Kidney epithelial cell (primary cell): ENCODE measurements around the gene C2orf72. TPM values are rescaled to one million over a fixed set of nuclear protein-coding genes. Genes with fewer than 3 reads are reported as not detected.
A peak's percentile ranks its signal among the peaks of the same experiment; 100 is the strongest.

Source experiments
- DNase-seq: peaks from one replicate; pipeline ENCODE4 v3.0.0-alpha.2; 2010; ENCODE audit warnings: low read depth
- H3K27me3 ChIP-seq: 2 replicates; pipeline ENCODE4 v1.6.0; 2011; ENCODE audit warnings: low read length; ENCODE audit not compliant: control insufficient read depth, insufficient read depth
- H3K36me3 ChIP-seq: 2 replicates; pipeline ENCODE4 v1.5.1; 2011; ENCODE audit warnings: low read length; ENCODE audit not compliant: control insufficient read depth, insufficient read depth
- H3K4me3 ChIP-seq: 2 replicates; pipeline ENCODE4 v1.5.1; 2011; ENCODE audit warnings: low read depth, mild to moderate bottlenecking, control low read depth, low read length
- total RNA-seq: library from RNA; depleted of rRNA; stranded (reverse); fragments of >200 nt; gene quantifications from 2 replicates; pipeline ENCODE4 v1.2.3, GENCODE V29; 2015
- TF ChIP-seq, protein P1 (sequence below): IDR thresholded peaks from 2 replicates; pipeline ENCODE4 v1.5.1; 2011; ENCODE audit warnings: mild to moderate bottlenecking, moderate library complexity, low read length, control low read depth, inconsistent platforms; ENCODE audit not compliant: insufficient read depth, poor library complexity, severe bottlenecking

Gene C2orf72
- total RNA-seq, 1 donor from 2014 or later = 0.63 TPM

- no peak for DNase-seq
- H3K27me3 ChIP-seq = peaks cover 20% of the 10 kb centered on the region
Measured at GRCh38 chr2:230996661-230997060, 40.7 kb upstream of the C2orf72 start.

GRCh38 chr2:230998882-230999281 is 38.4 kb upstream of the C2orf72 start:
- H3K4me3 ChIP-seq = no peak overlapping the region
- DNase-seq = no peak
- H3K36me3 ChIP-seq = no peaks in the 10 kb centered on the region
- H3K27me3 ChIP-seq = peaks cover 14% of the 10 kb centered on the region
- TF ChIP-seq, protein P1, sequence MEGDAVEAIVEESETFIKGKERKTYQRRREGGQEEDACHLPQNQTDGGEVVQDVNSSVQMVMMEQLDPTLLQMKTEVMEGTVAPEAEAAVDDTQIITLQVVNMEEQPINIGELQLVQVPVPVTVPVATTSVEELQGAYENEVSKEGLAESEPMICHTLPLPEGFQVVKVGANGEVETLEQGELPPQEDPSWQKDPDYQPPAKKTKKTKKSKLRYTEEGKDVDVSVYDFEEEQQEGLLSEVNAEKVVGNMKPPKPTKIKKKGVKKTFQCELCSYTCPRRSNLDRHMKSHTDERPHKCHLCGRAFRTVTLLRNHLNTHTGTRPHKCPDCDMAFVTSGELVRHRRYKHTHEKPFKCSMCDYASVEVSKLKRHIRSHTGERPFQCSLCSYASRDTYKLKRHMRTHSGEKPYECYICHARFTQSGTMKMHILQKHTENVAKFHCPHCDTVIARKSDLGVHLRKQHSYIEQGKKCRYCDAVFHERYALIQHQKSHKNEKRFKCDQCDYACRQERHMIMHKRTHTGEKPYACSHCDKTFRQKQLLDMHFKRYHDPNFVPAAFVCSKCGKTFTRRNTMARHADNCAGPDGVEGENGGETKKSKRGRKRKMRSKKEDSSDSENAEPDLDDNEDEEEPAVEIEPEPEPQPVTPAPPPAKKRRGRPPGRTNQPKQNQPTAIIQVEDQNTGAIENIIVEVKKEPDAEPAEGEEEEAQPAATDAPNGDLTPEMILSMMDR = no peak

More at GRCh38 chr2:230996661-230997060, 40.7 kb upstream of the C2orf72 start:
- TF ChIP-seq, protein P1 = no peak
- no peak overlapping the region for H3K4me3 ChIP-seq
- no peaks in the 10 kb centered on the region for H3K36me3 ChIP-seq

GRCh38 chr2:230999477-230999876 is 37.8 kb upstream of the C2orf72 start:
- Histone ChIP-seq H3K27me3 (peaks cover 14% of the 10 kb centered on the region), H3K36me3 (no peaks in the 10 kb centered on the region), H3K4me3 (no peak overlapping the region)
- DNase-seq = no peak
- TF ChIP-seq, protein P1 = no peak

GRCh38 chr2:231000211-231000904 is 37.0 kb upstream of the C2orf72 start:
- no peaks in the 10 kb centered on the region for H3K36me3 ChIP-seq
- H3K4me3 ChIP-seq = no peak overlapping the region
- H3K27me3 ChIP-seq = peaks cover 14% of the 10 kb centered on the region
- no peak for DNase-seq
- TF ChIP-seq, protein P1 = peak; percentile 20

DNA sequence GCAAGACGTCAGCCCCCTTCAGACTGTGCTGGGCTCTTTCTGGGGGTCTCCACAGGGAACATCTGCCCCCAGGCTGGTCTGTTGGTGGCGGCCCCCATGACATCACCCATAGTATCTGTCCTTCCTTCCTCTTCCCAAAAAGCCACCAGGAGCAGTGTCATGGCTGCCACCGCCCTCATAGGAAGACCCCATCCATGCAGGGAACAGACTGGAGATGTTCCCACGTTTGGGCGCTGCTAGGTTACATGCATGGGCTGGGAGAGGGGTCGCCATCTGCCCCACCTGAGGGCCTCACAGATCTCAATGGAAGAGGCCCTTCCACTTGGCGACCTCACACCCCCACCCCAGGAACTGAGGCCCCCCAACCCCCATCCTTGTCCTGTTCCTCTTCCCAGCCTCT is 36.3 kb upstream of the C2orf72 start:
- Histone ChIP-seq H3K27me3 (peaks cover 14% of the 10 kb centered on the region), H3K36me3 (no peaks in the 10 kb centered on the region), H3K4me3 (no peak overlapping the region)
- TF ChIP-seq, protein P1 = no peak
- DNase-seq = no peak

DNA sequence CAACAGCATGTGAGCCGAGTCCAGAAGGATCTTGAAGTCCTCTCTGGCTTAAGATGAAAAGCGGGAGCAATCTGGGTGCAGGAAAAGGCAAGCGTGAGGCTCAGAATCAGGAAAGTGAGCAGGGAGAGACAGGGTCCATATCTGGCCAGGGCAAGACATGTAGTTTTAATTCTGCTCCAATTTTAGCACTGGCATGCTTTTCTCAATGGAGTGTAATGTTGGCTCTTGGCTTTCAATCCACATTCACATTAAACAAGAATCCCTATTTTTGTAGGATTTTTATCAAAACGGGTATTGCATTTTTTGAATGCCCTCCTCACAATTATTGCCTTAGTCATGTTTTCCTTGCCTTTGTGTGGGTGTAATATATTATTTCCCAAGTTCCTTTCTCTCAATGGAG is 35.4 kb upstream of the C2orf72 start:
- peaks cover 14% of the 10 kb centered on the region for H3K27me3 ChIP-seq
- H3K4me3 ChIP-seq = no peak overlapping the region
- no peaks in the 10 kb centered on the region for H3K36me3 ChIP-seq
- DNase-seq = no peak
- TF ChIP-seq, protein P1 = no peak
